Endothelial cell of umbilical vein (primary cell): ENCODE measurements around the gene B4GALT7. TPM values are rescaled to one million over a fixed set of nuclear protein-coding genes. Genes with fewer than 3 reads are reported as not detected.

Source experiments
- polyA plus RNA-seq, 4 experiments: library from polyadenylated mRNA; depleted of rRNA in 3 of 4; stranded (reverse) in 3 of 4; unstranded in 1 of 4; fragments of >200 nt; gene quantifications; 2 replicates each; pipeline versions ENCODE4 v1.2.1 to v1.2.3, GENCODE V29; 2011 to 2012; ENCODE audit warnings: missing spikeins in 1 of 4
- total RNA-seq: library from RNA; stranded (reverse); gene quantifications from 2 replicates; pipeline ENCODE4 v1.2.3, GENCODE V29; 2021

B4GALT7 gene
- total and polyA plus RNA-seq, 2 donors (not counting 3 experiments of a cell fraction or from before 2014, with no cell fraction given): 35.1 to 78.9 TPM

Other genes starting within 250 kb of the B4GALT7 start
- gene LMAN2, start 248.5 kb upstream of the B4GALT7 start, total RNA-seq: 151 and 160 TPM in 2 replicates
- 370 and 475 TPM in 2 replicates for gene LMAN2, start 248.5 kb upstream of the B4GALT7 start, polyA plus RNA-seq
- gene RGS14, start 242.2 kb upstream of the B4GALT7 start, total RNA-seq: 4.3 and 4.8 TPM in 2 replicates
- gene RGS14, start 242.2 kb upstream of the B4GALT7 start, polyA plus RNA-seq: 7.3 and 9.9 TPM in 2 replicates
- gene SLC34A1, start 215.7 kb upstream of the B4GALT7 start, total RNA-seq: not detected in 2 replicates
- not detected in 2 replicates for gene SLC34A1, start 215.7 kb upstream of the B4GALT7 start, polyA plus RNA-seq
- gene PFN3, start 199.5 kb upstream of the B4GALT7 start, total RNA-seq: not detected in 2 replicates
- not detected in 2 replicates for gene PFN3, start 199.5 kb upstream of the B4GALT7 start, polyA plus RNA-seq
- 1.00 and 1.4 TPM in 2 replicates for gene F12, start 190.6 kb upstream of the B4GALT7 start, total RNA-seq
- 1.4 and 2.7 TPM in 2 replicates for gene F12, start 190.6 kb upstream of the B4GALT7 start, polyA plus RNA-seq
- 36.4 and 37.0 TPM in 2 replicates for gene GRK6, start 173.5 kb upstream of the B4GALT7 start, total RNA-seq
- gene GRK6, start 173.5 kb upstream of the B4GALT7 start, polyA plus RNA-seq: 22.9 and 28.9 TPM in 2 replicates
- 5.7 and 6.5 TPM in 2 replicates for gene PRR7, start 153.3 kb upstream of the B4GALT7 start, total RNA-seq
- gene PRR7, start 153.3 kb upstream of the B4GALT7 start, polyA plus RNA-seq: 6.6 and 10.5 TPM in 2 replicates
- gene DBN1, start 126.5 kb upstream of the B4GALT7 start, total RNA-seq: 310 and 336 TPM in 2 replicates
- gene DBN1, start 126.5 kb upstream of the B4GALT7 start, polyA plus RNA-seq: 198 and 267 TPM in 2 replicates
- 318 and 371 TPM in 2 replicates for gene PDLIM7, start 102.5 kb upstream of the B4GALT7 start, total RNA-seq
- 314 and 418 TPM in 2 replicates for gene PDLIM7, start 102.5 kb upstream of the B4GALT7 start, polyA plus RNA-seq
- gene DOK3, start 90.3 kb upstream of the B4GALT7 start, total RNA-seq: 5.3 and 8.1 TPM in 2 replicates
- gene DOK3, start 90.3 kb upstream of the B4GALT7 start, polyA plus RNA-seq: 4.8 and 5.1 TPM in 2 replicates
- 86.4 and 103 TPM in 2 replicates for gene DDX41, start 83.2 kb upstream of the B4GALT7 start, total RNA-seq
- gene DDX41, start 83.2 kb upstream of the B4GALT7 start, polyA plus RNA-seq: 118 and 127 TPM in 2 replicates
- 73.6 and 75.7 TPM in 2 replicates for gene FAM193B, start 45.6 kb upstream of the B4GALT7 start, total RNA-seq
- 57.9 and 60.8 TPM in 2 replicates for gene FAM193B, start 45.6 kb upstream of the B4GALT7 start, polyA plus RNA-seq
- gene TMED9, start 7.9 kb upstream of the B4GALT7 start, total RNA-seq: 286 and 291 TPM in 2 replicates
- 314 and 331 TPM in 2 replicates for gene TMED9, start 7.9 kb upstream of the B4GALT7 start, polyA plus RNA-seq
- gene FAM153A, start 182.8 kb downstream of the B4GALT7 start, total RNA-seq: not detected in 2 replicates
- not detected in 2 replicates for gene FAM153A, start 182.8 kb downstream of the B4GALT7 start, polyA plus RNA-seq